LNCAP (cell line): Measurements from ENCODE around the gene IZUMO4.
A peak's percentile ranks its signal among the peaks of the same experiment; 100 is the strongest.

ENCODE experiments used
- TF ChIP-seq, protein P1 (sequence below): fragments of 450-650 bp; IDR thresholded peaks from 2 replicates; pipeline ENCODE4 v1.5.1; 2017; ENCODE audit warnings: mild to moderate bottlenecking

IZUMO4 gene, protein sequence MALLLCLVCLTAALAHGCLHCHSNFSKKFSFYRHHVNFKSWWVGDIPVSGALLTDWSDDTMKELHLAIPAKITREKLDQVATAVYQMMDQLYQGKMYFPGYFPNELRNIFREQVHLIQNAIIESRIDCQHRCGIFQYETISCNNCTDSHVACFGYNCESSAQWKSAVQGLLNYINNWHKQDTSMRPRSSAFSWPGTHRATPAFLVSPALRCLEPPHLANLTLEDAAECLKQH

DNA sequence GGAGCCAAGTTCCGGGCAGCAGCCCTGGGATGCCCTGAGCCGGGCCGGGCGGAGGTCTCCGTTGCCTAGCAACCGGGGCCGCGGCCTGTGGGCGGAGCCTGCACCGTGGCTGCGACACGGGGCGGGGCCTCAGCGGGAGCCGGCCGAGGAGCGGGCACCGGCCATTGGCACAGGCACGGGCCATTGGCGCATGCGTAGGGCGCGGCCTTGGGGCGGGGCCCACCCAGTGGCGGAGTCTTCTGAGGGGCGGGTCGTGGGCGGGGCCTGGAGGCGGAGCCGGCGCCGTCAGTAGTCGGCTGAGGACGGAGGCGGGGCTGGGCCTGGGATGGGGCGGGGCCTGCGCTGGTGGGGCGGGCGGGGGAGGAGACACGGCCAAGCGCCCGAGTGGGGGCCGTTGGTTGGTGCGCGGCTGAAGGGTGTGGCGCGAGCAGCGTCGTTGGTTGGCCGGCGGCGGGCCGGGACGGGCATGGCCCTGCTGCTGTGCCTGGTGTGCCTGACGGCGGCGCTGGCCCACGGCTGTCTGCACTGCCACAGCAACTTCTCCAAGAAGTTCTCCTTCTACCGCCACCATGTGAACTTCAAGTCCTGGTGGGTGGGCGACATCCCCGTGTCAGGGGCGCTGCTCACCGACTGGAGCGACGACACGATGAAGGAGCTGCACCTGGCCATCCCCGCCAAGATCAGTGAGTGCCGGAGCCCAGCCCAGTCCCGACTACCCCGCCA is at the start of gene IZUMO4:
IZUMO4 (plus strand) TSS at position 436 of the 723 bp plus-strand sequence; CDS start at position 467, 31 bp downstream.
- TF ChIP-seq, protein P1, sequence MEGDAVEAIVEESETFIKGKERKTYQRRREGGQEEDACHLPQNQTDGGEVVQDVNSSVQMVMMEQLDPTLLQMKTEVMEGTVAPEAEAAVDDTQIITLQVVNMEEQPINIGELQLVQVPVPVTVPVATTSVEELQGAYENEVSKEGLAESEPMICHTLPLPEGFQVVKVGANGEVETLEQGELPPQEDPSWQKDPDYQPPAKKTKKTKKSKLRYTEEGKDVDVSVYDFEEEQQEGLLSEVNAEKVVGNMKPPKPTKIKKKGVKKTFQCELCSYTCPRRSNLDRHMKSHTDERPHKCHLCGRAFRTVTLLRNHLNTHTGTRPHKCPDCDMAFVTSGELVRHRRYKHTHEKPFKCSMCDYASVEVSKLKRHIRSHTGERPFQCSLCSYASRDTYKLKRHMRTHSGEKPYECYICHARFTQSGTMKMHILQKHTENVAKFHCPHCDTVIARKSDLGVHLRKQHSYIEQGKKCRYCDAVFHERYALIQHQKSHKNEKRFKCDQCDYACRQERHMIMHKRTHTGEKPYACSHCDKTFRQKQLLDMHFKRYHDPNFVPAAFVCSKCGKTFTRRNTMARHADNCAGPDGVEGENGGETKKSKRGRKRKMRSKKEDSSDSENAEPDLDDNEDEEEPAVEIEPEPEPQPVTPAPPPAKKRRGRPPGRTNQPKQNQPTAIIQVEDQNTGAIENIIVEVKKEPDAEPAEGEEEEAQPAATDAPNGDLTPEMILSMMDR, result peak; percentile 49; the same call in 1 of the 2 replicates

DNA sequence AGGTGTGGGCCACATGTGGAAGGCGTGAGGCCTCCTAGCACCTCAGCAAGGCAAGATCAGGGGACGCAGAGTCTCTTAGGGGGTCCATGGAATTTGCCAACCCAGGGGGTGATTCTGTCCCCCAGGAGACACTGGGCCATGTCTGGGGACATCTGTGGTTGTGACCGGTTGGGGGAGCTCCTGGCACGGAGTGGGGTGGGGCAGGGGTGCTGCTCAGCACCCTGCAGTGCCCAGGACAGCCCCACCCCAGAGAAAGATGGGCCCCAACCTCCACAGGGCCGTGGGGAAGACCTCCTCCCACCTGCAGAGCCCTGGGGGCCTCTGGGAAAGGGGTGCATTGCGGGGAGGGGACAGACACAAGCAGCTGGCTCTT is 49.7 kb upstream of the IZUMO4 start:
- TF ChIP-seq, protein P1, result no peak

DNA sequence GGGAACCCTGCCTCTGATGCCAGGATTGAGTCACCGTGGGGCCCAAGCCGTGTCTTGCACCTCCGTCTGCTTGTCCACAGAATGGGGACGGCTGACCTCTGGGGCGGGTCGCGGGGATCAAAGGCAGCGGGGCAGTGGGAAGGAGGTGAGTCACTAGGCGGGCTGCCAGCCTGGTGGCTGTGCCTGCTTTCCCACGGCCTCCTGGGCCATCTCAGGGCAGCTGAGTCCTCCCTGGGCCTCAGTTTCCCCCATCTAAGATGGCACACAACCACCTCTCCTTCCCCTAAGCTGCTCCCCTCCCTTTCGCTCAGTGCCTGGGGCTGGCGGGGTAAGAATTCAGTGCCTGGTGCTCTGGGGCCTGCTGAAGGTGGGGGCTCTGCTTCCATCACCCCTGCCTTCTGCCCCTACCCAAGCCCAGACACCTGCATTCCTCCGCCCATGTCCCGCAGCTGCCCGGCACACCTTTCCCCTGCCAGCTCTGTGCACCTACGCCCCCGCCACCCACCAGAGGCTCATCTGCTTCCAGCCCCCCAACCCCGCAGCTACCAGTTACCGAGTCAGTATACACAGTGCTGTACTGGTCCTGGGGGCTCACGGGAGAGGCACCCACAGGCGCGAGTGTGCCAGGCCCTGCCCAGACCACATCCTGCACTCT is 49.1 kb upstream of the IZUMO4 start:
- TF ChIP-seq, protein P1, result no peak

DNA sequence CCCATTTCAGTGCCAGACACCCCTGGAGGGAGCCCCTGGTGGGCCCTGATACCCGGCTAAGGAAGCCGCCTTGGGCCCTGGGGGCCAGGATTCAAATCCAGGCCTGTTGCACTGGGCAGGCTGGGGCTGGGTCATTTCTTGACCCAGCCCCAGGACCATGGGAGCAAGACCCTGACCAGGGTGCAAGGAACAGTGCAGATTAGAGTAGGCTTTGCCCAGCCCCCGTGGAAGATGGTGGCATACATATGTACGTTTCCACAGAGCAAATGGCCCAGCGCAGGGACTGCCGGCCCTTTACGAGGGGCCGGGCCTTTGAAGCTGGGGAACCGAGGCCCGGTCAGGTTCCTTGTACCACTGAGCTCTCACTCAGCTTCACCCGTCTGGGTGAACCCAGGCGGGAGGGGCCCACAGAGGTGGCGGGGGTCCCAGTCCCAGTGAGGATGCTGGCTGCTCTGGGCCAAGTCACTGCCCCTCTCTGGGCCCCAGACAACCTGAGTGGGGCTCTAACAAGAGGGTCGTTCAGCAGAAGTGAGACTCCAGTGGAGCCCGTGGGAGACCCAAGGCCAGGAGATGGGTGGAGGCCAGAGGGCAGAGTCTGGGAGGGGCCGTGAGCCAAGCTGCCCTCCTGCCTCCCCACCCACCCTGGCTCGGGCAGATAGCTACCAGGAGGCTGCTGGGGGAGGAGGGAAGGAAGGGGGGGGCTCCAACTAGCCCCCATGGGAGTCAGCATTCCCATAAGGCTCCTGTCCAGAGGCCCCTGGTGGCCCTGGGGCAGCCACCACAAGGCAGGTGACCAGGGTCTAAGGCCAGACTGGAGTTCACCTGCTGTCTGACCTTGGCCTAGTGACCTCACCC is 48.4 kb upstream of the IZUMO4 start:
- TF ChIP-seq, protein P1, result no peak

DNA sequence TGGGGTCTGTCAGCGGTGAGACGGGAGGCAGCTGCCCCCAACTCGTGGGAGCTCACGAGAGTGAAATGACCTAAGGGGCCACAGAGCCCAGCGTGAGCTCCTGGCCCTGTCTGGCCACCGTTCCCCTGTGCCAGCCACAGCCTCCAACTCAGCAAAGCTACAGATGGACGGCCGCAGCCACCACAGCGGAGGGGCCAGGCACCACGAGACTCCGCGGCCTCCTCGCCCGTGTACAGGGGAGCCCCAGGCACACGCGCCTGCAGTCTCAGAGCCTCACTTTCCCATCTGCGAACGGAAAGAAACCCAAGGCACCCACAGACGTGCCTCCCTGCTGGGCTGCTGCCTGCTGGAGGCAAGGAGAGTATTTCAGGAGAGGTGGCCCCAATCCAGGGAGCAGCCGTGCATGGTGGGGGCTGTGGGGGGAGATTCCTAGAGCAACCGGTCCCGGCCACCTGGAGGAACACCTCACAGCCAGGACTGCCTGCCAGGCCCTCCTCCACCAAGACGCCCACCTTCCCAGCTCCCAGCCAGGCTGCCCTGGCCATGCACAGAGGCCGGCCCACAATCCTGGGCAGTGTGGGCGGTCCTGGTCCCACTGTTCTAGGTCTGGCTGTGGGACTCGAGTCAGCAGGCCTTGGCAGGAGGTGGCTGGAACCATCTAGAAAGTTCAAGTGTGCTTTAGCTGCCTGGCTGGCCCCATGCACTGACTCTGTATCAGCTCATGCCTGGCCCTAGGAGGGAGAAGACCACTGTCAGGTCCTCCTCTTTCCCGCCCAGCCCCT is 47.6 kb upstream of the IZUMO4 start:
- TF ChIP-seq, protein P1, result no peak

DNA sequence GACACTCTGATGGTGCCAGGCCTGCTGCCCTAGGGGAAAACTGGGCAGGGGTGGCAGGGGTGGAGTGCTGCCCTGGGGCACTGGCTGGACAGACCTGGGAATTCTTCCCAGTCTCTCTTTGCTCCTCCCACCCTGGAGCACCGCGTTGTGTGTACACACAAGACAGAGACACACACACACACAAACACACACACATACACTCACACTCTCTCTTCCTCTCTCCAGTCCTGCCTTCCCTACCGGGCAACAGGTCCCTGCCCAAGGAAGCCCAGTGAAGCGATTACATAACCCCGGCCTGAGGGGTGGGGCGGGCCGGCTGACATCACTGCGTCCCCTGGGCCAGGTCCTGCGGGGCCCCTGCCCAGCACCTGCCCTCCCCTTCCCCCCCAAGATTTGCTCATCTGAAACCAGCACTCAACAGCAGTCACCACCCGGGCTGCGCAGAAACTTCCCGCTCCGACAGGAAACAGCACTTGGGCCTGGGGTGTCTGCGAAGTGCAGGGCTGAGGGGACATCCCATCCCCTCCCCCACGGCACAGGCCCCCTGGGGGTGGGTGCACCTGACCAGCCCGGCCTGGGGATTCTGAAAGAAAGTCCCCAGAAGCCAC is 46.9 kb upstream of the IZUMO4 start:
- TF ChIP-seq, protein P1, result no peak
